ENCODE results near the gene STN1.

DNA sequence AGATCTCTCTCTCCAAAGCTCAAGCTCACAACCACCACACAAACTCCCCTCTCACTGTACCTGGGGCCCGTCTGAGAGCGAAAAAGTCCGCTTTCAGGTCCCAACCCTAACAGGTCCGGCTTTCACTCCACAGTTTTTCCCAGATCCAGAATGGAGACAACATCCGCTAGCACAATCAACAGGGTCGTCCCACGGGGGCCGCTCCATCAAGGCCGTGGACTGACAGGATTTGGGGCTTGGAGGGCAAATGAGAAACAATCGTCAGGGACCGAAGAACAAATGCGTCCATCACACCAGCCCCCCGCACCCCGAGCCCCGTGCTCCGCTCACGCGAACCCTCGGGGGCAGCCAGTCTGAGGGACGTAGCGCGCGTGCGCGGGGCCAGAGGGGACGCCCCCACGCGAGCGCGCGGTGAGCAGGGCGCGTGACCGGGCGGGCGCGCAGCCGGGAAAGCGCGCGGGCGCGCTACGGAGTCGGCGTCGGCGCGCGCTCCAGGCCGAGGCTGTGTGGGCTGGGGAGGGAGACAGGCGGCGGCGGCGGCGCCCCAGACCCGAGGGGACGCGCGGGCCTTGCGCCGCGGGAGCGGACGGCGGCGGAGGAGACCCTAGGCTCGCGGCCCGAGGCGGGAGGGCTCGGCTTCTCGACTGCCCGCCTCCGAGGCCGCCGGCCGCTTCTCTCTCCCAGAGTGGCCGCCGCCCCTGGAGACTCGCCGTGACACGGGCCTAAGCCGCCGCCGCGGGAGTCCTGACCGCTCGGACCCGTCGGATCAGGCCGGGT is 48.9 kb upstream of the STN1 start, which contains the start of gene SLK:
- TF ChIP-seq, protein P1, sequence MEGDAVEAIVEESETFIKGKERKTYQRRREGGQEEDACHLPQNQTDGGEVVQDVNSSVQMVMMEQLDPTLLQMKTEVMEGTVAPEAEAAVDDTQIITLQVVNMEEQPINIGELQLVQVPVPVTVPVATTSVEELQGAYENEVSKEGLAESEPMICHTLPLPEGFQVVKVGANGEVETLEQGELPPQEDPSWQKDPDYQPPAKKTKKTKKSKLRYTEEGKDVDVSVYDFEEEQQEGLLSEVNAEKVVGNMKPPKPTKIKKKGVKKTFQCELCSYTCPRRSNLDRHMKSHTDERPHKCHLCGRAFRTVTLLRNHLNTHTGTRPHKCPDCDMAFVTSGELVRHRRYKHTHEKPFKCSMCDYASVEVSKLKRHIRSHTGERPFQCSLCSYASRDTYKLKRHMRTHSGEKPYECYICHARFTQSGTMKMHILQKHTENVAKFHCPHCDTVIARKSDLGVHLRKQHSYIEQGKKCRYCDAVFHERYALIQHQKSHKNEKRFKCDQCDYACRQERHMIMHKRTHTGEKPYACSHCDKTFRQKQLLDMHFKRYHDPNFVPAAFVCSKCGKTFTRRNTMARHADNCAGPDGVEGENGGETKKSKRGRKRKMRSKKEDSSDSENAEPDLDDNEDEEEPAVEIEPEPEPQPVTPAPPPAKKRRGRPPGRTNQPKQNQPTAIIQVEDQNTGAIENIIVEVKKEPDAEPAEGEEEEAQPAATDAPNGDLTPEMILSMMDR (IDR thresholded peaks at IDR 0.05): peak in 1 of 6 experiments; percentile 1
- TF ChIP-seq POLR2A (IDR thresholded peaks at IDR 0.05): peak; percentile 59 to 97

Measured in Peyer's patch (tissue), 4 donors.